DND-41 (cell line): Measurements from ENCODE around the gene MME.

ENCODE experiments used
- ATAC-seq: fragments of 200-7000 bp; cut with Tn5 transposase; 3 replicates; pipeline ENCODE4 v1.9.1; 2021; ENCODE audit warnings: low read depth; ENCODE audit not compliant: insufficient read depth
- DNase-seq: peaks from one replicate; pipeline ENCODE4 v3.0.0-alpha.2; 2020
- H2AFZ ChIP-seq: 2 replicates; pipeline ENCODE4 v1.6.0; 2012; ENCODE audit warnings: low read depth, low read length
- H3K27ac ChIP-seq: 2 replicates; pipeline ENCODE4 v1.5.1; 2012; ENCODE audit warnings: low read length, inconsistent platforms
- H3K27me3 ChIP-seq: fragments of 200-600 bp; sonication (generic); 2 replicates; pipeline ENCODE4 v1.6.0; 2012; ENCODE audit warnings: low read length, mild to moderate bottlenecking, inconsistent platforms; ENCODE audit not compliant: insufficient read depth, poor library complexity
- H3K36me3 ChIP-seq: 2 replicates; pipeline ENCODE4 v1.5.1; 2012; ENCODE audit warnings: low read length, inconsistent platforms; ENCODE audit not compliant: insufficient read depth
- H3K4me1 ChIP-seq: 2 replicates; pipeline ENCODE4 v1.5.1; 2012; ENCODE audit warnings: mild to moderate bottlenecking, low read length; ENCODE audit not compliant: insufficient read depth
- H3K4me2 ChIP-seq: 2 replicates; pipeline ENCODE4 v1.6.0; 2012; ENCODE audit warnings: mild to moderate bottlenecking, moderate library complexity, low read length, inconsistent platforms; ENCODE audit not compliant: insufficient read depth
- H3K4me3 ChIP-seq, 2 experiments: fragments of 200-600 bp in 1 of 2; shearing (Covaris generic) in 1 of 2; 2 replicates each; pipeline ENCODE4 v1.5.1; 2012 to 2016; ENCODE audit warnings: inconsistent platforms in 2 of 2, low read length in 2 of 2, mild to moderate bottlenecking in 2 of 2, low read depth in 1 of 2, moderate library complexity in 1 of 2
- H3K79me2 ChIP-seq: 2 replicates; pipeline ENCODE4 v1.6.0; 2012; ENCODE audit warnings: low read length, inconsistent platforms; ENCODE audit not compliant: insufficient read depth
- H3K9ac ChIP-seq: 2 replicates; pipeline ENCODE4 v1.6.0; 2012; ENCODE audit warnings: low read depth, mild to moderate bottlenecking, inconsistent platforms, low read length, moderate library complexity
- H3K9me3 ChIP-seq: 2 replicates; pipeline ENCODE4 v1.5.1; 2012; ENCODE audit warnings: low read length, moderate library complexity, mild to moderate bottlenecking, inconsistent platforms; ENCODE audit not compliant: insufficient read depth, severe bottlenecking
- H4K20me1 ChIP-seq: 2 replicates; pipeline ENCODE4 v1.6.0; 2012; ENCODE audit warnings: low read length; ENCODE audit not compliant: insufficient read depth
- CTCF ChIP-seq: IDR thresholded peaks from 2 replicates; pipeline ENCODE4 v1.5.1; 2012; ENCODE audit warnings: borderline replicate concordance, low read length, moderate library complexity, mild to moderate bottlenecking; ENCODE audit not compliant: poor library complexity, severe bottlenecking; ENCODE audit errors: extremely low read depth
- EZH2 ChIP-seq: IDR thresholded peaks from 3 replicates; pipeline ENCODE4 v1.6.1; 2012; ENCODE audit warnings: borderline replicate concordance, low read depth, mild to moderate bottlenecking, moderate library complexity, low read length, inconsistent platforms; ENCODE audit not compliant: severe bottlenecking

Gene MME

GRCh38 chr3:155229086-155229485, 149.0 kb downstream of the MME start:
- H3K36me3 ChIP-seq, result no peaks in the 10 kb centered on the region
- no peak overlapping the region for H2AFZ ChIP-seq
- no peaks in the 10 kb centered on the region for H3K4me1 ChIP-seq
- no peak overlapping the region for H3K4me2 ChIP-seq
- no peak overlapping the region for H3K9ac ChIP-seq
- DNase-seq (no peak), ATAC-seq (no peak)
- no peak for TF ChIP-seq EZH2
- TF ChIP-seq CTCF, result no peak
- H3K27ac ChIP-seq, result no peak overlapping the region
- no peaks in the 10 kb centered on the region for H4K20me1 ChIP-seq
- no peaks in the 10 kb centered on the region for H3K9me3 ChIP-seq
- no peaks in the 10 kb centered on the region for H3K79me2 ChIP-seq
- no peaks in the 10 kb centered on the region for H3K27me3 ChIP-seq
- H3K4me3 ChIP-seq, result no peak overlapping the region

GRCh38 chr3:155230382-155230781, 150.3 kb downstream of the MME start:
- H3K79me2 ChIP-seq, result no peaks in the 10 kb centered on the region
- H3K4me2 ChIP-seq, result no peak overlapping the region
- no peak overlapping the region for H2AFZ ChIP-seq
- H3K4me3 ChIP-seq, result no peak overlapping the region
- no peaks in the 10 kb centered on the region for H3K27me3 ChIP-seq
- no peaks in the 10 kb centered on the region for H3K4me1 ChIP-seq
- no peaks in the 10 kb centered on the region for H3K36me3 ChIP-seq
- no peak for ATAC-seq
- H4K20me1 ChIP-seq, result no peaks in the 10 kb centered on the region
- H3K9ac ChIP-seq, result no peak overlapping the region
- DNase-seq, result no peak
- no peak overlapping the region for H3K27ac ChIP-seq
- TF ChIP-seq CTCF, result no peak
- TF ChIP-seq EZH2, result no peak
- no peaks in the 10 kb centered on the region for H3K9me3 ChIP-seq

- Histone ChIP-seq H3K27ac (no peak overlapping the region), H3K4me1 (no peaks in the 10 kb centered on the region), H4K20me1 (no peaks in the 10 kb centered on the region), H3K27me3 (no peaks in the 10 kb centered on the region), H2AFZ (no peak overlapping the region), H3K36me3 (no peaks in the 10 kb centered on the region), H3K4me2 (no peak overlapping the region), H3K9me3 (no peaks in the 10 kb centered on the region), H3K9ac (no peak overlapping the region), H3K79me2 (no peaks in the 10 kb centered on the region), H3K4me3 (no peak overlapping the region)
- DNase-seq, result no peak
- ATAC-seq, result peak; percentile 60; the same call in 2 of the 3 replicates
- no peak for TF ChIP-seq CTCF
- no peak for TF ChIP-seq EZH2
Observed at GRCh38 chr3:155231792-155232191, 151.7 kb downstream of the MME start.

DNA sequence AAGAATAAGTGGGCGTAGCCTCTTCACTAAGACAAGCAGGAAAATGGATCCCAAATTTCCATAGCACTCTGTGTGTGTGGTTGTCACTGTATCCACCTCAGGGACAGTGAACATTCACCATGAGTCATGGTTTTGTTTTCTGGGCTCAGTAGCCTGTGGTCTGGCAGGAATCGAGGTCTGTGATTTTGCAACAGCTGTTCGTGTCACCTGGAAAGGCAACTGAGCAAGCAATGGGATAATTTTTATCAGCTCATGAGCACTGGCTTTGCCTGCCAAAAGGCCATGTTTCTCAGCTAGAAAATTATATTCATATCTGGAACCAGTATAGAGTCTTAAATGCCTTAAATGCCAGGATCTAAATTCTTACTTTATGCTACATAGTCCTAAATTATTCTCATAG, 152.5 kb downstream of the MME start:
- no peaks in the 10 kb centered on the region for H3K4me1 ChIP-seq
- TF ChIP-seq CTCF (no peak), EZH2 (no peak)
- H3K4me2 ChIP-seq, result no peak overlapping the region
- no peaks in the 10 kb centered on the region for H3K9me3 ChIP-seq
- no peak overlapping the region for H3K27ac ChIP-seq
- no peak for DNase-seq
- no peak overlapping the region for H3K4me3 ChIP-seq
- no peak overlapping the region for H3K9ac ChIP-seq
- ATAC-seq, result peak; percentile 60
- H3K36me3 ChIP-seq, result no peaks in the 10 kb centered on the region
- H4K20me1 ChIP-seq, result no peaks in the 10 kb centered on the region
- H3K27me3 ChIP-seq, result no peaks in the 10 kb centered on the region
- H2AFZ ChIP-seq, result no peak overlapping the region
- no peaks in the 10 kb centered on the region for H3K79me2 ChIP-seq
